ENCODE results near the gene COA8.

COA8 gene

GRCh38 chr14:103535081-103535890 is 27.5 kb upstream of the COA8 start:
- DNase-seq (ENCODE audit: low read depth), result no peak
- no peak for TF ChIP-seq CTCF (conservative IDR thresholded peaks at IDR 0.05; ENCODE audit: low read depth, low read length)
- no peak overlapping the region for H3K4me3 ChIP-seq (ENCODE audit: low read length)

- no peak overlapping the region for H3K4me3 ChIP-seq (ENCODE audit: low read length)
- no peak for TF ChIP-seq CTCF (conservative IDR thresholded peaks at IDR 0.05; ENCODE audit: low read depth, low read length)
- DNase-seq (ENCODE audit: low read depth), result no peak
Measured at GRCh38 chr14:103535891-103536565, 26.7 kb upstream of the COA8 start.

GRCh38 chr14:103536693-103537092 is 26.1 kb upstream of the COA8 start:
- no peak for TF ChIP-seq CTCF (conservative IDR thresholded peaks at IDR 0.05; ENCODE audit: low read depth, low read length)
- DNase-seq (ENCODE audit: low read depth), result no peak
- H3K4me3 ChIP-seq (ENCODE audit: low read length), result no peak overlapping the region

- TF ChIP-seq CTCF (conservative IDR thresholded peaks at IDR 0.05; ENCODE audit: low read depth, low read length), result no peak
- no peak for DNase-seq (ENCODE audit: low read depth)
- H3K4me3 ChIP-seq (ENCODE audit: low read length), result no peak overlapping the region
Measured at GRCh38 chr14:103537175-103537990, 25.4 kb upstream of the COA8 start.

GRCh38 chr14:103538291-103539055 is 24.3 kb upstream of the COA8 start:
- no peak for DNase-seq (ENCODE audit: low read depth)
- no peak for TF ChIP-seq CTCF (conservative IDR thresholded peaks at IDR 0.05; ENCODE audit: low read depth, low read length)
- no peak overlapping the region for H3K4me3 ChIP-seq (ENCODE audit: low read length)

GRCh38 chr14:103539056-103539825 is 23.5 kb upstream of the COA8 start:
- DNase-seq (ENCODE audit: low read depth), result no peak
- no peak for TF ChIP-seq CTCF (conservative IDR thresholded peaks at IDR 0.05; ENCODE audit: low read depth, low read length)
- no peak overlapping the region for H3K4me3 ChIP-seq (ENCODE audit: low read length)
